HAP-1 (cell line): Measurements from ENCODE around the gene IKZF1.

Experiments
- DNase-seq, 2 experiments: peaks; one replicate each; pipeline ENCODE4 v3.0.0-alpha.2; 2016 to 2020; ENCODE audit warnings: low spot score in 2 of 2
- H3K27me3 ChIP-seq: fragments of 250-450 bp; sonication (Bioruptor Pico); 2 replicates; pipeline ENCODE4 v1.5.1; 2020; ENCODE audit warnings: low read depth, mild to moderate bottlenecking, moderate library complexity
- H3K36me3 ChIP-seq: fragments of 250-450 bp; sonication (Bioruptor Pico); replicated peaks from 2 replicates; pipeline ENCODE4 v1.5.1; 2020; ENCODE audit warnings: mild to moderate bottlenecking
- H3K4me1 ChIP-seq: fragments of 250-450 bp; sonication (Bioruptor Pico); 2 replicates; pipeline ENCODE4 v1.5.1; 2020; ENCODE audit warnings: mild to moderate bottlenecking
- H3K4me3 ChIP-seq: fragments of 250-450 bp; sonication (Bioruptor Pico); 2 replicates; pipeline ENCODE4 v1.5.1; 2020; ENCODE audit warnings: mild to moderate bottlenecking, moderate library complexity
- H3K9me3 ChIP-seq: fragments of 250-450 bp; sonication (Bioruptor Pico); 2 replicates; pipeline ENCODE4 v1.5.1; 2020; ENCODE audit warnings: mild to moderate bottlenecking, moderate library complexity
- in situ Hi-C: fragments of 300-500 bp; cut with MboI; formaldehyde crosslinking; loops from 3 replicates; pipeline ENCODE4 v1.14.3; 2020; ENCODE audit warnings: low sequenced_read_pairs, inconsistent platforms, mixed read lengths

The IKZF1 gene

GRCh38 chr7:50339990-50340500, 35.5 kb downstream of the IKZF1 start:
- Histone ChIP-seq H3K9me3 (no peaks in the 10 kb centered on the region), H3K4me3 (no peak overlapping the region), H3K4me1 (no peaks in the 10 kb centered on the region), H3K27me3 (peaks cover 5% of the 10 kb centered on the region), H3K36me3 (no peaks in the 10 kb centered on the region)
- no peak for DNase-seq
- in situ Hi-C loops, result no loop called here

- no peaks in the 10 kb centered on the region for H3K36me3 ChIP-seq
- in situ Hi-C loops, result no loop called here
- H3K4me1 ChIP-seq, result no peaks in the 10 kb centered on the region
- DNase-seq, result no peak
- no peaks in the 10 kb centered on the region for H3K9me3 ChIP-seq
- H3K4me3 ChIP-seq, result no peak overlapping the region
- peaks cover 5% of the 10 kb centered on the region for H3K27me3 ChIP-seq
Observed at GRCh38 chr7:50341724-50342123, 37.2 kb downstream of the IKZF1 start.

GRCh38 chr7:50342616-50343114, 38.1 kb downstream of the IKZF1 start:
- Histone ChIP-seq H3K27me3 (peaks cover 5% of the 10 kb centered on the region), H3K36me3 (no peaks in the 10 kb centered on the region), H3K4me3 (no peak overlapping the region), H3K9me3 (no peaks in the 10 kb centered on the region), H3K4me1 (no peaks in the 10 kb centered on the region)
- in situ Hi-C loops, result no loop called here
- no peak for DNase-seq

GRCh38 chr7:50346545-50347497, 42.3 kb downstream of the IKZF1 start:
- in situ Hi-C loops, result no loop called here
- H3K27me3 ChIP-seq, result peaks cover 5% of the 10 kb centered on the region
- H3K36me3 ChIP-seq, result no peaks in the 10 kb centered on the region
- H3K9me3 ChIP-seq, result no peaks in the 10 kb centered on the region
- no peak for DNase-seq
- no peak overlapping the region for H3K4me3 ChIP-seq
- no peaks in the 10 kb centered on the region for H3K4me1 ChIP-seq

- no peak for DNase-seq
- in situ Hi-C loops, result no loop called here
- H3K4me1 ChIP-seq, result no peaks in the 10 kb centered on the region
Observed at GRCh38 chr7:50347693-50348092, 43.2 kb downstream of the IKZF1 start.

GRCh38 chr7:50348469-50349162, 44.1 kb downstream of the IKZF1 start:
- in situ Hi-C loops, result no loop called here
- no peak overlapping the region for H3K4me3 ChIP-seq
- H3K4me1 ChIP-seq, result no peaks in the 10 kb centered on the region
- peaks cover 1% of the 10 kb centered on the region for H3K27me3 ChIP-seq
- no peaks in the 10 kb centered on the region for H3K36me3 ChIP-seq
- H3K9me3 ChIP-seq, result no peaks in the 10 kb centered on the region
- no peak for DNase-seq

More at GRCh38 chr7:50347693-50348092, 43.2 kb downstream of the IKZF1 start:
- Histone ChIP-seq H3K36me3 (no peaks in the 10 kb centered on the region), H3K27me3 (peaks cover 5% of the 10 kb centered on the region), H3K4me3 (no peak overlapping the region), H3K9me3 (no peaks in the 10 kb centered on the region)

- Histone ChIP-seq H3K4me1 (no peaks in the 10 kb centered on the region), H3K36me3 (no peaks in the 10 kb centered on the region), H3K4me3 (no peak overlapping the region), H3K27me3 (no peaks in the 10 kb centered on the region; the same call in 1 of the 2 replicates), H3K9me3 (no peaks in the 10 kb centered on the region)
- no peak for DNase-seq
- in situ Hi-C loops, result no loop called here
Observed at GRCh38 chr7:50349399-50349798, 44.9 kb downstream of the IKZF1 start.

GRCh38 chr7:50349963-50350944, 45.7 kb downstream of the IKZF1 start:
- in situ Hi-C loops, result no loop called here
- H3K9me3 ChIP-seq, result no peaks in the 10 kb centered on the region
- H3K36me3 ChIP-seq, result no peaks in the 10 kb centered on the region
- H3K4me3 ChIP-seq, result no peak overlapping the region
- H3K4me1 ChIP-seq, result no peaks in the 10 kb centered on the region
- no peaks in the 10 kb centered on the region for H3K27me3 ChIP-seq
- no peak for DNase-seq

GRCh38 chr7:50351267-50351666, 46.8 kb downstream of the IKZF1 start:
- Histone ChIP-seq H3K4me1 (no peaks in the 10 kb centered on the region), H3K4me3 (no peak overlapping the region)
- in situ Hi-C loops, result no loop called here

GRCh38 chr7:50352282-50352681, 47.8 kb downstream of the IKZF1 start:
- DNase-seq, result no peak
- Histone ChIP-seq H3K9me3 (no peaks in the 10 kb centered on the region), H3K4me1 (no peaks in the 10 kb centered on the region), H3K27me3 (no peaks in the 10 kb centered on the region), H3K4me3 (no peak overlapping the region), H3K36me3 (no peaks in the 10 kb centered on the region)
- in situ Hi-C loops, result no loop called here

More at GRCh38 chr7:50351267-50351666, 46.8 kb downstream of the IKZF1 start:
- Histone ChIP-seq H3K27me3 (no peaks in the 10 kb centered on the region), H3K9me3 (no peaks in the 10 kb centered on the region), H3K36me3 (no peaks in the 10 kb centered on the region)
- DNase-seq, result no peak

- Histone ChIP-seq H3K27me3 (no peaks in the 10 kb centered on the region), H3K4me3 (no peak overlapping the region), H3K9me3 (no peaks in the 10 kb centered on the region), H3K4me1 (no peaks in the 10 kb centered on the region), H3K36me3 (no peaks in the 10 kb centered on the region)
- DNase-seq, result no peak
- in situ Hi-C loops, result no loop called here
Observed at GRCh38 chr7:50352751-50353150, 48.2 kb downstream of the IKZF1 start.

- DNase-seq, result no peak
- Histone ChIP-seq H3K9me3 (no peaks in the 10 kb centered on the region), H3K36me3 (no peaks in the 10 kb centered on the region), H3K4me1 (no peaks in the 10 kb centered on the region), H3K27me3 (no peaks in the 10 kb centered on the region), H3K4me3 (no peak overlapping the region)
- in situ Hi-C loops, result no loop called here
Observed at GRCh38 chr7:50353201-50353600, 48.7 kb downstream of the IKZF1 start.
